Endodermal cell (in vitro differentiated cells): ENCODE measurements around the gene HAPLN3. TPM values are rescaled to one million over a fixed set of nuclear protein-coding genes. Genes with fewer than 3 reads are reported as not detected.
A peak's percentile ranks its signal among the peaks of the same experiment; 100 is the strongest.

Source experiments
- DNase-seq: peaks from one replicate; pipeline ENCODE4 v3.0.0-alpha.2; 2017
- H3K27ac ChIP-seq: 2 replicates; pipeline ENCODE4 v1.5.1; 2013; ENCODE audit warnings: mild to moderate bottlenecking, low read depth, low read length, moderate library complexity
- H3K27me3 ChIP-seq: 2 replicates; pipeline ENCODE4 v1.6.1; 2013; ENCODE audit warnings: mild to moderate bottlenecking, low read length, moderate library complexity; ENCODE audit not compliant: insufficient read depth, control insufficient read depth, poor library complexity, severe bottlenecking
- H3K36me3 ChIP-seq: 2 replicates; pipeline ENCODE4 v1.7.0; 2013; ENCODE audit warnings: mild to moderate bottlenecking, low read length, moderate library complexity; ENCODE audit not compliant: control insufficient read depth, insufficient read depth
- H3K4me1 ChIP-seq: one replicate; pipeline ENCODE4 v1.7.0; 2013; ENCODE audit warnings: low read length; ENCODE audit not compliant: control insufficient read depth, insufficient read depth
- H3K4me3 ChIP-seq: 2 replicates; pipeline ENCODE4 v1.5.1; 2013; ENCODE audit warnings: mild to moderate bottlenecking, low read length, moderate library complexity
- H3K9ac ChIP-seq: 2 replicates; pipeline ENCODE4 v1.6.1; 2013; ENCODE audit warnings: mild to moderate bottlenecking, low read length, moderate library complexity; ENCODE audit not compliant: poor library complexity, severe bottlenecking; ENCODE audit errors: extremely low read depth
- H3K9me3 ChIP-seq: 2 replicates; pipeline ENCODE4 v1.6.1; 2013; ENCODE audit warnings: mild to moderate bottlenecking, low read length, moderate library complexity; ENCODE audit not compliant: control insufficient read depth
- H3K27ac Mint-ChIP-seq: 2 replicates; pipeline ENCODE4 v1.8.0; 2020; ENCODE audit warnings: mixed read lengths
- H3K27me3 Mint-ChIP-seq: 2 replicates; pipeline ENCODE4 v1.8.0; 2021; ENCODE audit warnings: mild to moderate bottlenecking, mixed read lengths; ENCODE audit not compliant: insufficient read depth
- H3K36me3 Mint-ChIP-seq: 2 replicates; pipeline ENCODE4 v1.8.0; 2020; ENCODE audit warnings: low read depth, mixed read lengths
- H3K4me1 Mint-ChIP-seq: 2 replicates; pipeline ENCODE4 v1.8.0; 2020; ENCODE audit warnings: mixed read lengths
- H3K4me3 Mint-ChIP-seq: 2 replicates; pipeline ENCODE4 v1.8.0; 2020; ENCODE audit warnings: mild to moderate bottlenecking, moderate library complexity, mixed read lengths
- H3K9me3 Mint-ChIP-seq: 2 replicates; pipeline ENCODE4 v1.8.0; 2020; ENCODE audit warnings: mild to moderate bottlenecking, mixed read lengths
- CTCF ChIP-seq: fragments of 200-600 bp; sonication (generic); conservative IDR thresholded peaks from 2 replicates; pipeline ENCODE4 v1.5.0; 2021; ENCODE audit warnings: antibody characterized with exemption, mild to moderate bottlenecking
- WGBS, 2 experiments: methylation state at CpG; one replicate each; pipeline versions ENCODE4 v1.1.5 to v1.1.7; 2013; ENCODE audit warnings: missing lambda C conversion rate in 2 of 2, mixed read lengths in 1 of 2; ENCODE audit not compliant: insufficient coverage in 1 of 2, insufficient read length in 1 of 2; 5-methylcytosine and 5-hydroxymethylcytosine counted together
- total RNA-seq, 2 donors: library from RNA; stranded (reverse); fragmentation: NEBNext Ultra II Directional in 1 of 2; extraction: Animal tissue kit (Norgen Biotek cat#: 25700) in 1 of 2; gene quantifications; 2 replicates in 1 of 2; 3 replicates in 1 of 2; pipeline ENCODE4 v1.2.1, GENCODE V29; 2021

Gene HAPLN3
- total RNA-seq, 2 donors from 2014 or later, result 5.8 to 15.6 TPM

- Histone ChIP-seq H3K36me3 (peaks cover 14% of the 10 kb centered on the region), H3K4me3 (no peak overlapping the region), H3K27me3 (peaks cover 34% of the 10 kb centered on the region), H3K4me1 (no peaks in the 10 kb centered on the region), H3K9me3 (no peaks in the 10 kb centered on the region), H3K9ac (no peak overlapping the region), H3K27ac (no peak overlapping the region)
- WGBS, 2 experiments, result 67 to 88% methylated on average over 4 to 8 of the region's 8 CpGs
- H3K4me1 Mint-ChIP-seq, result peaks cover 26% of the 10 kb centered on the region
- DNase-seq, result no peak
- H3K9me3 Mint-ChIP-seq, result no peaks in the 10 kb centered on the region
- H3K27ac Mint-ChIP-seq, result no peak overlapping the region
- no peak overlapping the region for H3K4me3 Mint-ChIP-seq
- TF ChIP-seq CTCF, result no peak
- peaks cover 35% of the 10 kb centered on the region for H3K27me3 Mint-ChIP-seq
- peaks cover 20% of the 10 kb centered on the region for H3K36me3 Mint-ChIP-seq
Measured at GRCh38 chr15:88896333-88897033, 1.1 kb upstream of the HAPLN3 start.

- Mint-ChIP-seq H3K4me1 (peaks cover 26% of the 10 kb centered on the region), H3K4me3 (peak overlapping the region; percentile 53), H3K27ac (no peak overlapping the region), H3K36me3 (peaks cover 7% of the 10 kb centered on the region), H3K27me3 (peaks cover 35% of the 10 kb centered on the region), H3K9me3 (no peaks in the 10 kb centered on the region)
- no peak overlapping the region for H3K9ac ChIP-seq
- H3K36me3 ChIP-seq, result no peaks in the 10 kb centered on the region
- H3K27me3 ChIP-seq, result peaks cover 34% of the 10 kb centered on the region
- DNase-seq, result peak; percentile 97
- no peaks in the 10 kb centered on the region for H3K9me3 ChIP-seq
- WGBS, 2 experiments, result 2% methylated on average over 13 to 23 of the region's 23 CpGs
- H3K27ac ChIP-seq, result no peak overlapping the region
- H3K4me3 ChIP-seq, result peak overlapping the region; percentile 72
- no peaks in the 10 kb centered on the region for H3K4me1 ChIP-seq
- TF ChIP-seq CTCF, result peak; percentile 95
Measured at GRCh38 chr15:88894348-88894818, 961 bp downstream of the HAPLN3 start.

- H3K4me1 ChIP-seq, result no peaks in the 10 kb centered on the region
- Mint-ChIP-seq H3K27me3 (peaks cover 33% of the 10 kb centered on the region), H3K27ac (no peak overlapping the region), H3K4me3 (no peak overlapping the region), H3K36me3 (no peaks in the 10 kb centered on the region), H3K9me3 (no peaks in the 10 kb centered on the region), H3K4me1 (peaks cover 8% of the 10 kb centered on the region)
- TF ChIP-seq CTCF, result no peak
- peaks cover 32% of the 10 kb centered on the region for H3K27me3 ChIP-seq
- no peak overlapping the region for H3K9ac ChIP-seq
- H3K9me3 ChIP-seq, result no peaks in the 10 kb centered on the region
- 68 to 82% methylated on average over 5 to 7 of the region's 7 CpGs for WGBS, 2 experiments
- no peaks in the 10 kb centered on the region for H3K36me3 ChIP-seq
- no peak overlapping the region for H3K27ac ChIP-seq
- DNase-seq, result peak; percentile 55
- no peak overlapping the region for H3K4me3 ChIP-seq
Measured at GRCh38 chr15:88891540-88892254, 3.6 kb downstream of the HAPLN3 start.
